HG02642 (cell line): ENCODE data around the gene PTPRT.

Source experiments
- ATAC-seq: cut with Tn5 transposase; IDR thresholded peaks from one replicate; pipeline ENCODE4 v1.9.1; 2021; ENCODE audit warnings: mild to moderate bottlenecking; ENCODE audit not compliant: unreplicated experiment, poor library complexity

The PTPRT gene

DNA sequence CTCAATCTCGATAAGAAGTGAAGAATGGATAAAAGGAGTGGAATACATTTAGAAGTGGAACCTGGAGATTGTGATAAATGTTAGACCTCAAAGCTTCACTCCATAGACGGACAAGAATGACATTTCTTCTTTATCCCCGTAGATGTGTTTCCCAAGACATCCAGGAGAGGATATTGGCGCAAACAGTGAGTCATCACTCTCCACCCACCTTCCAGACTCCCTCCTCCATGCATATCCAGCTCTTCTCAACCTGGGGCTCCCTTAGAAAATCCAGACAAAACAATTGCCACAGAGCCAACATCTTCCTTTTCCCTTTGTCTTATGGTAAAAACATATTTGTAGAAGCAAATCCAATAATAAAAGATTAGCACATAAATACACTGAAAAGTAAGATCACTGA is 586.1 kb downstream of the PTPRT start:
- no peak for ATAC-seq

- ATAC-seq = no peak
These were observed 591.1 kb downstream of the PTPRT start for GRCh38 chr20:42598581-42598980.

DNA sequence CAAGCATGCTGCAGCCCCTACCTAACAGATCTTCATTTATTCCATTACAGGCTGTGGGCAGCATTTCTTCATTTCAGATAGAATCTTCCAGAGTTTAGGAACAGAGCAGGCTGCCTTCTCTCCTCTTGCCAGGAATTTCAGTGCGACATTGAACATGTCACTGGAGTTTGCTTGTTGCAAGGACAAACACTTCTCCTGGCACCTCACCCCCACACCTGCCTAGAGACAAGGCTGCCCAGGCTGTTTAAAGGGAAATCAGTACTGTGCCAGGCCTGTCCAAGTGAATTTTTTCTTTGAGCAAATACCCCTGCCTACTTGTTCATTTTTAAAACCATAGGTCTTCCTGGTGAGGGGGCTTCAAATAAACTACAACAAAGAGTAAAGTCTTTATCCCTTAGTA is 594.1 kb downstream of the PTPRT start:
- no peak for ATAC-seq

DNA sequence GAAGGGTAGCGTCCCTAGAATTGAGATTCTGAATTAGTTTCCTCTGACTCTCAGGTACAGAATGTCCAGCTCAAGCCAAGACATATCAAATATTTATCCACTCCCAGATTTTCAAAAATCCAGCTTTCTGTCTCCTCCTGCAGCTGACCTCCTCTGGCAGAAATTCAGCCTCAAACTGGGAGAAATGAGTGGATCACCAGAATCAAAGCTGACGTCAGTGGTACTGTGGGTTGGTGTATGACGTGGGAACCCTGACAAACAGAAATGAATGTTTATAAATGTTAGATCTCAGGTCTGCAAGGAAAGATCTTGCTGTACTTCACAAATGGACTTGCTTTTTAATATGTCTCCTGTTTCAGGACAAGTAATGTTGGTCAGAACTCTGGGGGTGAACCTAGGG is 595.0 kb downstream of the PTPRT start:
- no peak for ATAC-seq

DNA sequence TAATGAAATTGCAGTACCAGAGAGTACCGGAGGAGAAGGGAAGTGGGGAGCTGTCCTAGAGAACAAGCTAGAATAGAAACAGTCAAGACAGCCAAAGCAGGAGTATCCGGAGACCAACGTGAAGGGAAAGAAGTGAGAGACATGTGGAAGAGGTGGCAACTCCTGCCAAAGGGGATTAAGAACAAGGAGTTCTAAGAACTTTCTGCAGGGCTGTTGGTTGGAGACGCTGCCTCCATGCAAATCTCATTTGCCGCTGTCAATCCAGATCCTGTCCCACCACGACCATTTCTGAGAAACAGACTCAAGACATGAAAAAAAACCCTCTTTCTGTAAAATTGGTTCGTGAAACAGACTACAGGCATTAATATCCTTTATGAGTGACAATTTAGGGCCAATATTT is 595.7 kb downstream of the PTPRT start:
- ATAC-seq = no peak

DNA sequence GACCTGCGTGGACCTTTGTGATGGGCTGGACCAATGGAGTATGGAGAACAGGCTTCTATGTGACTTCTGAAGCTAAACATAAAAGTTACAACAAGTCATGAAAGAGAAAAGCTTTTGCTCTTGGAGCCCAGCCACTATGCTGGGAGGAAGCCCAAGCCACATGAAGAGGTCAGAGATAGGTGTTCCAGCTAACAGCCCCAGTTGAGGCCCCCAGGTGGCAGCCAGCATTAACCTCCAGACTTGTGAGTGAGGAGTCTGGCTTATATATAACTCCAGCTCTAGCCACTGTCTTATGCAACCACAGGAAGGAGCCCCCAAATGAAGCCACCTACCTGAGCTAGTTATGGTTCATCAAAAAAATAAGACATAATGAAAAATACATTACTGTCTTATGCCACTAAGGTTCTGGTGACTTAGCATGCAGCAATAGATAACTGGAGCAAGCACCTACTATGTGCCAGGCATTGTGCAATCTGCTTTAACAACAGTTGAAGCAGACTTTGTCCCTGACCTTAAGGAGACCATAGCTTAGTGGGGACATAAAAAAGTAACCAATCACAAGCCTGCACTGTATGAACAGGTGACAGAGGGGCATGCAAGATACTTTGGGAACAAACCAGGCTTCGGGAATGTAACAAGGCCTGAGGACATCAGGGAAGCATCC is 599.6 kb downstream of the PTPRT start:
- no peak for ATAC-seq

- no peak for ATAC-seq
These were observed 600.9 kb downstream of the PTPRT start for GRCh38 chr20:42588847-42589246.

GRCh38 chr20:42587427-42587826 is 602.3 kb downstream of the PTPRT start:
- no peak for ATAC-seq

- no peak for ATAC-seq
These were observed 608.4 kb downstream of the PTPRT start for GRCh38 chr20:42581311-42581710.

- no peak for ATAC-seq
These were observed 613.5 kb downstream of the PTPRT start for GRCh38 chr20:42576167-42576566.

- no peak for ATAC-seq
These were observed 617.2 kb downstream of the PTPRT start for GRCh38 chr20:42572320-42573016.

GRCh38 chr20:42567409-42567808 is 622.3 kb downstream of the PTPRT start:
- ATAC-seq = no peak

GRCh38 chr20:42565235-42565995 is 624.3 kb downstream of the PTPRT start:
- no peak for ATAC-seq

DNA sequence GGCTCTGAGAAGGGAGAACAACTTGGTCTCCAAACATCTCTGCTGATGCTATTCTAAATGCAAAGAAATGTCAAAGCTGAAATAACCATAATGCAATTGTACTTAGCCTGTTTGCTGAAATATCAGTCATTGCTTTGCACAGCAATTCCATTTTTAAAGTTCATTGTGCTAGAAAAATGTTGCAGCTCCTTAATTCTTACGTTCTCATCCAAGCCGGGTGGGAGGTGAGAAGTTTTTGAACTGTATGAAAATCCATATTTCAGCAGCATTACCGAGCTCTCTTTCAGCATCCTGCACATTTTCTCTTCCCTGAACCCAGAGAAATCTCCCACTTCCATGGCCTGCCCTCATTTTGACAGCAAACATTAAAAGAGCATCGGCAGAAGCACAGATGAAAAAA is 630.0 kb downstream of the PTPRT start:
- no peak for ATAC-seq

- no peak for ATAC-seq
These were observed 633.1 kb downstream of the PTPRT start for GRCh38 chr20:42556575-42556974.

GRCh38 chr20:42553374-42553773 is 636.3 kb downstream of the PTPRT start:
- no peak for ATAC-seq

GRCh38 chr20:42549496-42549895 is 640.2 kb downstream of the PTPRT start:
- no peak for ATAC-seq

GRCh38 chr20:42544926-42545325 is 644.8 kb downstream of the PTPRT start:
- no peak for ATAC-seq

DNA sequence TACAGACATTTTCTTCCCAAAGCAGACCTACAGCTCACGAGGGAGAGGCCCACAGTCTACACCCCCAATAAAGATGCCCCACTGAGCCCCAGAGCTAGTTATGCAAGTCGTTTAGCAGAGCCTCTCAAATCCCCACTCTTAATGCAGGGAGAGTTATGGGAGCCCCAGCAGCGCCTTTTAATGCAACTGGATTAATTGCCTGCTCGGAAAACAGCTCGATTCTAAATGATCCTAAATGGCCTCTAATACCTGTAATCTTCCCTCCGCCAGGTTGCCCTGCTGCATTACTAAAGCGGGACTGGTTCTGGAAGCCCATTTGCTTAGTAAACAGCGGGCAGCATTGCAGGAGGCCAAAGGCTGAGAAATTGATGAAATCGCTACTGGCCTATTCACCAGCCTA is 656.9 kb downstream of the PTPRT start:
- ATAC-seq = no peak

DNA sequence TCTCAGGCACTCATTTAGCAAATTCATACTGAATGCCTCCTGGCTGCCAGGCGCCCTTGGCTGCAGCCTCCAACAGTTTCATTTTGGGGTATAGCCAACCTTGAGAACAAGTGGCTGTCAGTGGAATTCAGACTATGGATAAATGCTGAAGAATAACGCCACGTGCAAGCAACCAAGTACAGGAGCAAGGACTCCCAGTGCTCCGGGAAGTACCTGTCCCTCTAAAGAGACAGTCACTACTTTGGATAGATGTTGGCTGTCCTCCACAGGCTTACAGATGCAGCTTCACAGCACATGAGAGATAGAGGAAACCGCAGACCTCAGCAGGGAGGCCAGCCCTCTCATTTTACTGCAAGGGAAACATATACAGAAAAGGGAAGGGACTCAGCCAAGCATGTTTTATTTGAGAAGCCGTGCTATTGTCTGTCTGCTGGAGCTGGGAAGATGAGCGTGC is 658.2 kb downstream of the PTPRT start:
- ATAC-seq = no peak

DNA sequence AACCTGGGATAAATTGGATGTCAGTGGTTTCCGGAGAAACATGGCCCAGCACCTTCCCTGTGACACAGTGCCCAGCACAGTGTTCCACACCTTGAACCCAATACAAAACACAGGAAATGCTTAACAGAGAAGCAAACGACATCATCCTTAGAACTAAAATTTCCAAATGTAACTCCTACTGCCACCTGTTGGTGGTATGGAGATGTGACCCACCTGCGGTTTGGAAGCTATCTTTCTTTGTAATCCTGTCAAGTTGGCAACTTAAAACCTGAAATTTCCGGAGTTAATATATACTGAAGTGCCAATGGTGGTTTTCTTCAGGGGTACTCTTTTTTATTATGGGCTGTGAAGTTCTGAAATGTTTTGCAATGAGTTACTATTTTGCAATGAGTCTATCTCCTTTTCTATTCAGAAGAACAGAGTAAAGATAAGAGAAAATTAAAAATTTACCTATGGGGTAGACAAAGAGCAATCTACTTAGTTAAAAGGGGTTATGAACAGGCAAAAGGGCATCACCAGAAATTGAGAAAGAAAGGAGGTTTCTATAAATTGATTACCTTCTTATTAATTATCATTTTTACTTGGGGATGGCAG is 658.8 kb downstream of the PTPRT start:
- ATAC-seq = no peak
